H1 (cell line): ENCODE results near the gene SHROOM2.

Experiments
- BRCA1 ChIP-seq: IDR thresholded peaks from 2 replicates; pipeline ENCODE4 v1.6.1; 2012; ENCODE audit warnings: low read depth, low read length, improper control_type of control experiment
- CREB1 ChIP-seq: IDR thresholded peaks from 2 replicates; pipeline ENCODE4 v1.6.1; 2012; ENCODE audit warnings: inconsistent platforms
- EZH2 ChIP-seq: fragments of 200-600 bp; sonication (generic); IDR thresholded peaks from 2 replicates; pipeline ENCODE4 v1.7.1; 2012; ENCODE audit warnings: low read depth, mild to moderate bottlenecking, moderate library complexity, low read length, inconsistent platforms; ENCODE audit not compliant: severe bottlenecking
- JUN ChIP-seq: IDR thresholded peaks from 2 replicates; pipeline ENCODE4 v1.6.1; 2011; ENCODE audit warnings: low read depth, mild to moderate bottlenecking, improper control_type of control experiment, low read length
- POLR2A ChIP-seq, 2 experiments: IDR thresholded peaks; 1 replicate in 1 of 2; 2 replicates in 1 of 2; pipeline ENCODE4 v1.6.1; 2011; ENCODE audit warnings: low read depth in 2 of 2, low read length in 2 of 2, mild to moderate bottlenecking in 2 of 2; ENCODE audit errors: control extremely low read depth in 1 of 2
- RAD21 ChIP-seq, 2 experiments: IDR thresholded peaks in 1 of 2; conservative IDR thresholded peaks in 1 of 2; 2 replicates each; pipeline ENCODE4 v1.6.1; 2011; ENCODE audit warnings: low read depth in 2 of 2, low read length in 2 of 2, improper control_type of control experiment in 1 of 2, inconsistent platforms in 1 of 2, mild to moderate bottlenecking in 1 of 2, moderate library complexity in 1 of 2
- SIN3A ChIP-seq, 2 experiments: IDR thresholded peaks in 1 of 2; conservative IDR thresholded peaks in 1 of 2; 2 replicates each; pipeline ENCODE4 v1.6.1; 2011 to 2012; ENCODE audit warnings: low read length in 2 of 2, improper control_type of control experiment in 1 of 2, low read depth in 1 of 2, mild to moderate bottlenecking in 1 of 2
- SP2 ChIP-seq: IDR thresholded peaks from 2 replicates; pipeline ENCODE4 v1.6.1; 2012; ENCODE audit warnings: mild to moderate bottlenecking, low read length, inconsistent platforms
- TAF1 ChIP-seq: IDR thresholded peaks from 2 replicates; pipeline ENCODE4 v1.6.1; 2011; ENCODE audit warnings: mild to moderate bottlenecking, low read depth, low read length
- TEAD4 ChIP-seq: IDR thresholded peaks from 2 replicates; pipeline ENCODE4 v1.6.1; 2012; ENCODE audit warnings: low read depth, low read length, inconsistent platforms, mixed read lengths
- ZNF274 ChIP-seq: IDR thresholded peaks from 2 replicates; pipeline ENCODE4 v1.7.0; 2012; ENCODE audit warnings: low read length, borderline replicate concordance; ENCODE audit errors: extremely low read depth
- TF ChIP-seq, protein P1 (sequence below), 3 experiments: IDR thresholded peaks; 1 replicate in 2 of 3; 2 replicates in 1 of 3; pipeline versions ENCODE4 v1.5.1 to v1.6.1; 2011; ENCODE audit warnings: low read length in 3 of 3, mild to moderate bottlenecking in 3 of 3, inconsistent platforms in 2 of 3, low read depth in 1 of 3, moderate library complexity in 1 of 3; ENCODE audit not compliant: insufficient read depth in 1 of 3; ENCODE audit errors: control extremely low read depth in 1 of 3
- TF ChIP-seq, protein P2 (sequence below): IDR thresholded peaks from 2 replicates; pipeline ENCODE4 v1.6.1; 2011; ENCODE audit warnings: low read depth, mild to moderate bottlenecking, low read length; ENCODE audit not compliant: insufficient read depth
- TF ChIP-seq, protein P3 (sequence below): IDR thresholded peaks from 2 replicates; pipeline ENCODE4 v1.6.1; 2012; ENCODE audit warnings: inconsistent platforms

DNA sequence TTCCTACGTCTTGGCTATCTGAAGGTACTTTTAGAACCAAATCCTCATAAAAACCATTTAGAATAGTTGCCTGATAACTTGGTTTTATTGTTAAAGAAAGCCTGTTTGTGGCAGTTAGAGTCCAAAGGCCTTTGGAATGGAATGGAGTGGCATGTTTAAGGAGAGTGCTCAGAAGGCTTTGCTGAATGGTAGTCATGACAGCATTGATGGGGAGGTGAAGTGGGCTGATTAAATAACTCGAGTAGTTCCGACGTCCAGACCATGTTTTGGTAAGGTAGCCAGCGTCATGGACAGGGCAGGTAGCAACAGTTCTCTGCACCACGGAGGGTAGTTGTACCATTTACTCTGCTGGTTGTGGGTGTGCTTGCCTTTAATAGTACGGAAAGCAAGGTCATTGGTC, 94.6 kb downstream of the SHROOM2 start:
- TF ChIP-seq, protein P1, sequence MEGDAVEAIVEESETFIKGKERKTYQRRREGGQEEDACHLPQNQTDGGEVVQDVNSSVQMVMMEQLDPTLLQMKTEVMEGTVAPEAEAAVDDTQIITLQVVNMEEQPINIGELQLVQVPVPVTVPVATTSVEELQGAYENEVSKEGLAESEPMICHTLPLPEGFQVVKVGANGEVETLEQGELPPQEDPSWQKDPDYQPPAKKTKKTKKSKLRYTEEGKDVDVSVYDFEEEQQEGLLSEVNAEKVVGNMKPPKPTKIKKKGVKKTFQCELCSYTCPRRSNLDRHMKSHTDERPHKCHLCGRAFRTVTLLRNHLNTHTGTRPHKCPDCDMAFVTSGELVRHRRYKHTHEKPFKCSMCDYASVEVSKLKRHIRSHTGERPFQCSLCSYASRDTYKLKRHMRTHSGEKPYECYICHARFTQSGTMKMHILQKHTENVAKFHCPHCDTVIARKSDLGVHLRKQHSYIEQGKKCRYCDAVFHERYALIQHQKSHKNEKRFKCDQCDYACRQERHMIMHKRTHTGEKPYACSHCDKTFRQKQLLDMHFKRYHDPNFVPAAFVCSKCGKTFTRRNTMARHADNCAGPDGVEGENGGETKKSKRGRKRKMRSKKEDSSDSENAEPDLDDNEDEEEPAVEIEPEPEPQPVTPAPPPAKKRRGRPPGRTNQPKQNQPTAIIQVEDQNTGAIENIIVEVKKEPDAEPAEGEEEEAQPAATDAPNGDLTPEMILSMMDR (IDR thresholded peaks at IDR 0.05; ENCODE audit: control extremely low read depth in 1 of 3, insufficient read depth in 1 of 3, low read depth in 1 of 3, low read length in 3 of 3) = no peak
- TF ChIP-seq TEAD4 (no peak), SIN3A (conservative IDR thresholded peaks at IDR 0.05 in 1 of 2, IDR thresholded peaks at IDR 0.05 in 1 of 2; ENCODE audit: low read depth in 1 of 2, low read length in 2 of 2) (no peak), RAD21 (IDR thresholded peaks at IDR 0.05 in 1 of 2, conservative IDR thresholded peaks at IDR 0.05 in 1 of 2; ENCODE audit: low read depth in 2 of 2, low read length in 2 of 2) (no peak), BRCA1 (no peak), POLR2A (IDR thresholded peaks at IDR 0.05; ENCODE audit: control extremely low read depth in 1 of 2, low read depth in 2 of 2, low read length in 2 of 2) (no peak), SP2 (no peak), EZH2 (no peak), TAF1 (no peak), CREB1 (no peak), JUN (no peak), ZNF274 (no peak)
- TF ChIP-seq, protein P2, sequence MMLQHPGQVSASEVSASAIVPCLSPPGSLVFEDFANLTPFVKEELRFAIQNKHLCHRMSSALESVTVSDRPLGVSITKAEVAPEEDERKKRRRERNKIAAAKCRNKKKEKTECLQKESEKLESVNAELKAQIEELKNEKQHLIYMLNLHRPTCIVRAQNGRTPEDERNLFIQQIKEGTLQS = no peak
- TF ChIP-seq, protein P3, sequence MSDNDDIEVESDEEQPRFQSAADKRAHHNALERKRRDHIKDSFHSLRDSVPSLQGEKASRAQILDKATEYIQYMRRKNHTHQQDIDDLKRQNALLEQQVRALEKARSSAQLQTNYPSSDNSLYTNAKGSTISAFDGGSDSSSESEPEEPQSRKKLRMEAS = no peak
